HG02938 (cell line): ENCODE measurements around the gene NPFF.
"Not testable (repeated sequence)": the region's sequence is repeated elsewhere in the genome, so short reads cannot be mapped to it uniquely, and the experiment has no call there.

Experiments used
- ATAC-seq: cut with Tn5 transposase; IDR thresholded peaks from one replicate; pipeline ENCODE4 v1.9.1; 2021; ENCODE audit warnings: mild to moderate bottlenecking, moderate library complexity; ENCODE audit not compliant: unreplicated experiment

The NPFF gene, protein sequence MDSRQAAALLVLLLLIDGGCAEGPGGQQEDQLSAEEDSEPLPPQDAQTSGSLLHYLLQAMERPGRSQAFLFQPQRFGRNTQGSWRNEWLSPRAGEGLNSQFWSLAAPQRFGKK

DNA sequence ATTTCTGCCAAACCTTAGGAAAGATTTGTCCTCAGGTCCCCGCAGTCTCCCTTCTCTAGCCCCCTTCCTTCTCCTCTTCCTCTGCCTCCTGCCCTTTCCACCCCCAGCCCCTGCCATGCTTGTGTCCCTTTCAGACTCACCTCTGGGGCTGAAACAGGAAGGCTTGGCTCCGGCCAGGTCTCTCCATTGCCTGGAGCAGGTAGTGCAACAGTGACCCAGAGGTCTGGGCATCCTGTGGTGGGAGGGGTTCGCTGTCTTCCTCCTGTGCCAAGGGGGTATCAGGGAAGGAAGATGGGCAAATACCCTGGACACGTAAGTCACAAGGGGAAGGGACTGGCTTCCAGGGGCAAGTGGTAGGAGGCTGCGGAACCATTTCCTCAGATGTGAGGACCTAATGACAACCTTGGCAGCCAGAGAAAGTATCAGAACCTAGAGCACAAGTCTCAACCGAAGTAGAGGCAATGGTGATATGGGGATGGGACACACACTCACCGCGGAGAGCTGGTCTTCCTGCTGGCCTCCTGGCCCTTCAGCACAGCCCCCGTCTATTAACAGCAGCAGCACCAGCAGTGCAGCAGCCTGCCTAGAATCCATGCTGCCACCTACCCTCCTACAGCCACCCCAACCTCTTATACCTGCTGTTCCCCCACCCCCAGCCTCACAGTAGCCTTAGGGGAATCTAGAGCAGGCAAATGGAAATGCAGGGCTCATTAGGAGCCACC is at the start of gene NPFF:
NPFF (minus strand) TSS at position 604 of the 722 bp plus-strand sequence; CDS start at position 594, 10 bp downstream.
- ATAC-seq = no peak

- ATAC-seq = no peak
Measured at GRCh38 chr12:53552361-53553327, 45.4 kb upstream of the NPFF start.

DNA sequence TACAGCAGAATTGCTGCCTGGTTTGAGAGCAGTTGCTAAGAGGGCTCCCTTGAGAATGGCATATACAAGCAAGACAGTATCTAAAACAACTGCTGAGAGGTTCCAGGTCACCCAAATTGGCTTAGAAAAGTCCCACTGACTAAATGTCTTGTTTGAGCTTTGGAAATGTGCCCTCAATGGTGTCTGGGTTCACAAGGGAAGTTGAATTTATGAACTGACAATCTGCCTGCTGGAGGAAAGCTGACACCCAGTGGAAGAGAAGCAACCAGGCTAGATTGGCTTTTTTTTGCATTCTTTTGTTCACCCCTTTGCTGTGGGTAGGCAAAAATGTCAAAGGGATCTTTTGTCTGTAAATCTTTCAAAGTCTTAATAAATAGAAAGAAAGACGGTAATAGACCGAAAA is 44.6 kb upstream of the NPFF start:
- no peak for ATAC-seq

DNA sequence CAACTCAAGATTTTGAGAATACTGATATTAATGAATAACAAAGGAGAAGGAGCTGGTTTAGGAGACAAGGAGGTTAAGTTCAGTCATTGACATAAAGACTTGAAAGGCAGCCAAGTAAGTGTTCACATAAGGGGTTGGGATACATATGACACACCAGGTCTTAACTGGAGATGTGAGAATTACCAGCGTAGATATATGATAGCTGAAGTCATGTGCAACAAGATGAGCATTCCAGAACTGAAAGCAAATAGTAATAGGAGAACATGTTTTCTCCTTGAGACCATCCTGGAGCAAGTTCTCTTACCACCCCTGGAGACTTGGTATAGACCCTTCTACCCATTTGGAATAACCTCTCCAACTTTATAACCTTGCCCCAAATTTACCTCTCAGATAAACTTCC is 43.3 kb upstream of the NPFF start:
- no peak for ATAC-seq

DNA sequence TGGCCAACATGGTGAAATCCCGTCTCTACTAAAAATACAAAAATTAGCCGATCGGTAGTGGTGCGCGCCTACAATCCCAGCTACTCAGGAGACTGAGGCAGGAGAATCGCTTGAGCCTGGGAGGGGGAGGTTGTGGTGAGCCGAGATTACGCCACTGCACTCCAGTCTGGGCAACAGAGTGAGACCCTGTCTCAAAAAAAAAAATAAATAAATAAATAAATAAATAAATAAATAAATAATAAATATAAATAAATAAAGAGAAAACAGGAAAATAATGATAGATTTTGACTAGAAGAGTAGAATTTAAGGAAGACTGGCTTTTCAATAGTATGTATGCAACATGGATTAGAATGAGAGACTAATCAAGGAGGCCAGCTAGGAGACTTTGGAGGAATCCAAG is 42.8 kb upstream of the NPFF start:
- not testable (repeated sequence) for ATAC-seq

DNA sequence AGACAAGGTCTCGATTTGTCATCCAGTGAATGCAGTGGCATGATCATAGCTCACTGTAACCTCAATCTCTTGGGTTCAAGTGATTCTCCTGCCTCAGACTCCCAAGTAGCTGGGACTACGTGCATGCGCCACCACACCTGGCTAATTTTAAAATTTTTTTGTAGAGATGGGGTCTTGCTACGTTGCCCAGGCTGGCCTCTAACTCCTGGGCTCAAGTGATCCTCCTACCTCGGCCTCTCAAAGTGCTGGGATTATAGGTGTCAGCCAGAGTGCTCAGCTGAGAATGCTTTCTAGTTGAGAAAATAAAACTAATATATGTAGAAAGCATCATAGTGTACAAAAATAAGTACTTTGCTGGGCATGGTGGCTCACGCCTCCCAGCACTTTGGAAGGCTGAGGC is 41.1 kb upstream of the NPFF start:
- ATAC-seq = not testable (repeated sequence)

GRCh38 chr12:53543539-53543938 is 36.3 kb upstream of the NPFF start:
- ATAC-seq = no peak

DNA sequence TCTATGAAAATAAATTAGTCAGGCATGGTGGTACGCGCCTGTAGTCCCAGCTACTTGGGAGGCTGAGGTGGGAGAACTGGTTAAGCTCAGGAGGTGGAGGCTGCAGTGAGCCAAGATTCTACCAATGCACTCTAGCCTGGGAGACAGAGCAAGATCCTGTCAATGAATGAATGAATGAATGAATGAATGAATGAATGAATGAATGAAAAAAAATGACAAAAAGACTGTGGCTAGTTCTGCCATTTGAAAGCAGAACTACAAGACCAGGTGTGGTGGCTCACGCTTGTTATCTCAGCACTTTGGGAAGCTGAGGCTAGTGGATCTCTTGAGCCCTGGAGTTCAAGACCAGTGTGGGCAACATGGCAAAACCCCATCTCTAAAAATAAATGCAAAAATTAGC is 32.2 kb upstream of the NPFF start:
- no peak for ATAC-seq

GRCh38 chr12:53538209-53538689 is 31.0 kb upstream of the NPFF start:
- no peak for ATAC-seq

DNA sequence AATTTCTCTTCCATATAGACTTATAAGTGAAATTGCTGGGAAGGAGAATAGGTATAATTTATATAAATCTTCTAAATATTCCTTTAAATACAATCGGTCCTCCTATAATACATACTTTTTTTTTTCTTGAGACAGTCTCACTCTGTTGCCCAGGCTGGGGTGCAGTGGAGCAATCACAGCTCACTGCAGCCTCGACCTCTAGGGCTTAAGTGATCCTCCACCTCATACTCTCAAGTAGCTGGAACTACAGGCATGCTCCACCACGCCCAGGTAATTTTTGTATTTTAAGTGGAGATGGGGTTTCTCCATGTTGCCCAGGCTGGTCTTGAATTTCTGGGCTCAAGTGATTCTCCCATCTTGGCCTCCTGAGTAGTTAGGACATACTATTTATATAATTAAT is 29.7 kb upstream of the NPFF start:
- no peak for ATAC-seq

- ATAC-seq = no peak
Measured at GRCh38 chr12:53533471-53533870, 26.2 kb upstream of the NPFF start.

GRCh38 chr12:53532524-53533445 is 25.5 kb upstream of the NPFF start:
- ATAC-seq = no peak

GRCh38 chr12:53532021-53532420 is 24.7 kb upstream of the NPFF start:
- no peak for ATAC-seq

- ATAC-seq = no peak
Measured at GRCh38 chr12:53530920-53531319, 23.6 kb upstream of the NPFF start.

- no peak for ATAC-seq
Measured at GRCh38 chr12:53530061-53530460, 22.8 kb upstream of the NPFF start.

DNA sequence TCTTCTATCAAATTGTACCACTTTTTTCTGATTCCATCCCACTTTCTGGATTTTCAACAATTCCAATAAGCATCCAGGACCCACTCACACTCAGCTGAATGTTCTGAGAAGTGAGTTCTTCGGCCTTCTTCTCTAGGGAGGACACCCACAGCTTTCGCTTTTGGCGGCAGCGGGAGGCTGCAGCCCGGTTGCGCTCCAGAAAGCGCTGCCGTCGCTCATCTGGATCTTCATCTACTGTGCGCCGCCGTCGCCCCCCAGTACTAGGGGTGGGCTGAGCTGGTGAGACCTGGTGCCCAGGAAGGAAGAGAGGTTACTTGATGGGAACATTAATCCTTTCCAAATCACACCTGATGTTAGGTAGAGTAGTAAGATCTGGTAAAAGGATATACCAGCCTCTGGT is 17.2 kb upstream of the NPFF start:
- ATAC-seq = no peak

- no peak for ATAC-seq
Measured at GRCh38 chr12:53523131-53523530, 15.8 kb upstream of the NPFF start.

DNA sequence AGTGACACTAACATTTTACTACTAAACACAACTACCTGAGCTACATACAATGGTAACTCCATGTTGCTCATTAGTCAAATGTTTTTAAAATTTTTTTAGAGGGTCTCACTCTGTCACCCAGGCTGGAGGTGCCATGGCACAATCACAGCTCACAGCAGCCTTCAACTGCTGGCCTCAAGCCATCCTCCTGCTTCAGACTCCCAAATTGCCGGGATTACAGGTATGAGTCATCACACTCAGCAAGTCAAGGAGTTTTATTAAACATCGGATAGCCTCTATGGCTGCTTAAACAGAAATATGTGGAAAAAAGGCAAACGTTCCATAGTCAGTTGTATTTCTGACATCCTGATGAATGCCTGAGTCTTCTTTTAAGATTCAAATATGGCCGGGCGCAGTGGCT is 11.1 kb upstream of the NPFF start:
- no peak for ATAC-seq

DNA sequence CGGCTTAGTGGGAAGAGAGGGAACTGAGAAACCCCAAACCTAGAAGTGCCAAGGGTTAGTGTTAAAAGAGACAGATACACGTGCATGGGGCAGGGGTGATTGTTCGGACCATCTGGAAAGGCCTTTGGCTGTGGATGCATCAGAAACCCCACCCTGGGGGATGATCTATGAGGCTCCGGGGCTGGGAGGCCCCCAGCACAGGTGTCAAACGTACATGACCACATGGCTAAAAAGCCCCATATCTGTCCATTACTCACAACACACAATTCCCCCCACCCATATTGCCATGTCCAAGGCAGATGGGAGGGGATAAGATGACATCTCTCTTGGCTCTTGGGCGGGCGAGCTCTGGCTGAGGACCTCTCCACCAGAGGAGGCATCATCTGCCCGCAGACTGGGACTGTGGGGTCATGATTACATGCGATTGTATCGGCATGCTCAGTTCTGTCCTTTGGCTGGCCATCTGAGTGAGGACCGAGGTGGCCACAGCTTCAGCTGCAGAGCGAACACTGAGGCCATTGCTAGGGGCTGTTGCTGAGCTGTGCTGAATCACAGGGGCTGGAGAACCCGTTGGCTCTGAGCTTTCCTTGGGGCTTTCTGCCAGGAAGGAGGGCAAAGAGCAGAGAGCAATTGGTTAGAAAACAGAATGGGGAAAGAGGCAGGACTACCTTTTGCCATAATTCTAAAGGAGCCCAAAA is 9.6 kb upstream of the NPFF start:
- no peak for ATAC-seq

DNA sequence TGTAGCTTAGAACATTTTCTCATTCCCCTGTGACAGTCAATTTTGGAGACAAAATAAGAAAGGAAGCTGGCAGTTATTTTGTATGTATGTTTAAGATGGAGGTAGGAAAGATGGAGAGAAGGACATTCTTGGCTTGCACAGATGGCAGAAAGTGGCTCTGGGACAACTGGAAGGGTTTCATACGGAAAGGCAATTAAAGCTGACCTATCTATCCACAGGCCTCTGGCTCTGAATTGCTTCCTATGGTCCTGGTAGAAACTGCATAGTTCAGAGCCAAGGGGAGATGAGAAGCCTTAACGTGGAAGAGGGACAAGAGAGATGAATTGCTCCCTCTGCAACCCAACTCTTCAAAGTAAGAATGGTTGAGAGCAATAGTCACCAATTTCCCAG is 8.0 kb upstream of the NPFF start:
- no peak for ATAC-seq
